Measurements from ENCODE around the gene PGC. TPM values are rescaled to one million over a fixed set of nuclear protein-coding genes. Genes with fewer than 3 reads are reported as not detected.

Gene PGC
- total RNA-seq, 4 donors from 2014 or later: 0.62 TPM; not detected in 3

DNA sequence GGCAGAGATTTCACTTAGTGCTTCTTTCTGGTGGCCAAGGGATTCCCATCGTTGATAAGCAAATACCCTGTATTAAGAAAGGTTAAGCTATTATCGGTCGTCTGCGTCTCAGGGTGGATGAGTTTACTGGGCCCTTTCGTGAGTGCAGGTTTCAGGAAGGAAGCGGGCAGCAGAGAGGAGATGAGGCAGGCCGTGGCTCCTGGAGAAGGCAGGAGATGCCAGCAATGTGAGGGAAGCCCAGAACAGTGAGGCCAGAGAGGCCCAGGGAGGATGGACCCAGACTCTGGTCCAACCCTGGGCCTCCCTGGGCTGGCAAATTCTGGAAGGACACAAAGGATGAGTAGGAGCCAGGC is 23.0 kb downstream of the PGC start:
- Histone ChIP-seq H3K4me1 (peaks cover 0 to 89% (median 19%) of the 10 kb centered on the region in 3 donors), H3K36me3 (peaks cover 0 to 4% of the 10 kb centered on the region in 2 donors), H3K4me3 (no peak overlapping the region), H3K9me3 (no peaks in the 10 kb centered on the region), H3K27ac (peak overlapping the region in 2 of 4 donors; percentile 47 to 56), H3K27me3 (no peaks in the 10 kb centered on the region)
- WGBS, 2 donors (ENCODE audit: low coverage in 1 of 2): 71 to 75% methylated on average over 5 to 6 of the region's 7 CpGs
- TF ChIP-seq POLR2AphosphoS5 (IDR thresholded peaks at IDR 0.05) (no peak), EP300 (IDR thresholded peaks at IDR 0.05) (no peak), POLR2A (IDR thresholded peaks at IDR 0.05) (no peak)
- TF ChIP-seq, protein P1, sequence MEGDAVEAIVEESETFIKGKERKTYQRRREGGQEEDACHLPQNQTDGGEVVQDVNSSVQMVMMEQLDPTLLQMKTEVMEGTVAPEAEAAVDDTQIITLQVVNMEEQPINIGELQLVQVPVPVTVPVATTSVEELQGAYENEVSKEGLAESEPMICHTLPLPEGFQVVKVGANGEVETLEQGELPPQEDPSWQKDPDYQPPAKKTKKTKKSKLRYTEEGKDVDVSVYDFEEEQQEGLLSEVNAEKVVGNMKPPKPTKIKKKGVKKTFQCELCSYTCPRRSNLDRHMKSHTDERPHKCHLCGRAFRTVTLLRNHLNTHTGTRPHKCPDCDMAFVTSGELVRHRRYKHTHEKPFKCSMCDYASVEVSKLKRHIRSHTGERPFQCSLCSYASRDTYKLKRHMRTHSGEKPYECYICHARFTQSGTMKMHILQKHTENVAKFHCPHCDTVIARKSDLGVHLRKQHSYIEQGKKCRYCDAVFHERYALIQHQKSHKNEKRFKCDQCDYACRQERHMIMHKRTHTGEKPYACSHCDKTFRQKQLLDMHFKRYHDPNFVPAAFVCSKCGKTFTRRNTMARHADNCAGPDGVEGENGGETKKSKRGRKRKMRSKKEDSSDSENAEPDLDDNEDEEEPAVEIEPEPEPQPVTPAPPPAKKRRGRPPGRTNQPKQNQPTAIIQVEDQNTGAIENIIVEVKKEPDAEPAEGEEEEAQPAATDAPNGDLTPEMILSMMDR (IDR thresholded peaks at IDR 0.05): no peak
- ATAC-seq: no peak

DNA sequence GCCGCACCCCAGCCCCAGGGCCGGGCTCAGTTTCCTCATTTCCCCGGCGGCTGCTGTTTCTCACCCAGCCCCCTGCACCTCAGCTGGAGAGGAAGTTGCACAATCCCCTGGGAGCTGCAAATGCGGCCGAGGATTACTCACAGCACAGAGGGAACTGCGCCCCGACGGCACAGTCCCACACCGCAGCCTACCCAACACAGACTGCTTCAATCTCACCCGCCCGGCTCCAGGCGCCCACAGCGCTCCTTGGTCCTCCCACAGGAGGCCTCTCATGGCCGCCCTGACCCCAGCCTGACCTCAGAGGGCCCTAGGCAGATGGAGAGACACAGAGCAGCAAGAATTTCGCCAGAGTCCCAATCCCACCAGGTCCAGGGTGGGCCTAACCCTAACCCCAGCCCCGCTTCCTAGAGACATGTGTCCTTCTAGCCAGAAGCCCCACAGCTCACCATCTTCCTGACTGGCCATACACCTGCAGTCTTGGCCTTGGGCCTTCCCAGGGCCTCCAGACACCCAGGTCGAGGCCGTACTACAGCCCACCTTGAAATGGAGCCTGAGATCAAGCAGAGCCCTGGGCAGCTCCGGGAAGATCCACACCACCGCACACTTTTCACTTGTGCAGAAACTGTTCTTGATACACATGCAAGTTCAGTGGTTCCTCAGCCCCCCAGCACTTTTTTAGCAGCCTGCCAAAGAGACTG is 23.5 kb downstream of the PGC start:
- H3K4me3 ChIP-seq: no peak overlapping the region
- 78 to 94% methylated on average over 4 to 5 of the region's 21 CpGs for WGBS, 2 donors (ENCODE audit: low coverage in 1 of 2)
- peak; percentile 90 for ATAC-seq
- no peaks in the 10 kb centered on the region for H3K27me3 ChIP-seq
- H3K4me1 ChIP-seq: peaks cover 0 to 89% (median 19%) of the 10 kb centered on the region in 3 donors
- H3K36me3 ChIP-seq: peaks cover 0 to 4% of the 10 kb centered on the region in 2 donors
- H3K27ac ChIP-seq: peak overlapping the region in 3 of 4 donors; percentile 47 to 56 (median 56)
- no peak for TF ChIP-seq EP300 (IDR thresholded peaks at IDR 0.05)
- no peak for TF ChIP-seq POLR2AphosphoS5 (IDR thresholded peaks at IDR 0.05)
- no peak for TF ChIP-seq POLR2A (IDR thresholded peaks at IDR 0.05)
- TF ChIP-seq, protein P1 (IDR thresholded peaks at IDR 0.05): no peak
- no peaks in the 10 kb centered on the region for H3K9me3 ChIP-seq

DNA sequence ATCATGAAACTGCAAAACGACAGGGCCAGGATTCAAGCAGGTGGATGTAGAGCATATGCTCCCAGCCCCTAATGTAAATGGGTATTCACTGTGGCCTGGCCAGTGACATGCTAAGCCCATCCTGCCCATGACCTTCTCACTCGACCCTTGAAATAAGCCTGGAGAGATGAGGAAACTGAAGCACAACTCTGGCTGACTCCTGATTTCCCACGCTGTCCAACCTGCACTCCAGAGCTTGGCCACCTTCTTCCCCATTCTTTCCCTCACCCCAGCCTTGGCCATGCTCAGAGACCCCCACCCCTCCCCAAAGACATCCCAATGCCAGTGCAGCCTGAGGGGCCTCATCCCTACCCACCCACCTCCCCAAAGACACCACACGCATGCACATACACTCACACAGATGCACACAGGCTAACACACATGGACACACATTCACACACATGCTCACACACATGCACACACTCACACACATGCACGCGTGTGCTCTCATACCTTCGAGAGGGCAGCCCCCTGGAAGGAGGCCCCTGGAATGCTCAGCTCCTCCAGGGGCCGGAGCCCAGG is 24.1 kb downstream of the PGC start:
- ATAC-seq: no peak
- peaks cover 0 to 89% (median 19%) of the 10 kb centered on the region in 3 donors for H3K4me1 ChIP-seq
- H3K36me3 ChIP-seq: no peaks in the 10 kb centered on the region
- H3K4me3 ChIP-seq: no peak overlapping the region
- no peaks in the 10 kb centered on the region for H3K9me3 ChIP-seq
- TF ChIP-seq, protein P1 (IDR thresholded peaks at IDR 0.05): no peak
- no peak for TF ChIP-seq EP300 (IDR thresholded peaks at IDR 0.05)
- no peak for TF ChIP-seq POLR2AphosphoS5 (IDR thresholded peaks at IDR 0.05)
- TF ChIP-seq POLR2A (IDR thresholded peaks at IDR 0.05): no peak
- no peaks in the 10 kb centered on the region for H3K27me3 ChIP-seq
- 38% methylated on average over 1 of the region's 8 CpGs; no CpG with 5 or more reads in 1 of the 2 donors for WGBS, 2 donors (ENCODE audit: low coverage in 1 of 2)
- H3K27ac ChIP-seq: peak overlapping the region in 2 of 4 donors; percentile 46 to 47

DNA sequence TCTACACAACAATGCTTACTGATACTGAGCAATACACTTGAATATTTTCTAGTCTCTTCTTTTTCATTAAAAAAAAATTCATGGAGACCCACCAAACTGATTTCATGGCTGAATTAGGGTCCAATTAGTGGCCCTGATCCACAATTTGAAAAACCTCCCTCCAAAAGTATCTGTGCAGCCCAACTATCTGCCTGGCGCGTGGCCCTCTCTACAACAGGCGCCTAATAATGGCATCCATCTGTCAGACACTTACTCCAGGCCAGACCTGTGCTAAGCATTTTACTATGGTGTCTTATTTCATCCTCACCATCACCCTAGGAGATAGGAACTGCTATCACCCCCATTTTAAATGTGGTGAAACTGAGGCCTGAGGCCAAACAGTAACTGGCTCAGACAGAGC is 25.8 kb downstream of the PGC start:
- no peak for ATAC-seq
- H3K27me3 ChIP-seq: no peaks in the 10 kb centered on the region
- 92% methylated on average over 2 of the region's 3 CpGs; no CpG with 5 or more reads in 1 of the 2 donors for WGBS, 2 donors (ENCODE audit: low coverage in 1 of 2)
- H3K9me3 ChIP-seq: no peaks in the 10 kb centered on the region
- H3K27ac ChIP-seq: no peak overlapping the region
- peaks cover 0 to 92% (median 32%) of the 10 kb centered on the region in 3 donors for H3K4me1 ChIP-seq
- H3K36me3 ChIP-seq: no peaks in the 10 kb centered on the region
- TF ChIP-seq POLR2A (IDR thresholded peaks at IDR 0.05): no peak
- TF ChIP-seq, protein P1 (IDR thresholded peaks at IDR 0.05): no peak
- TF ChIP-seq POLR2AphosphoS5 (IDR thresholded peaks at IDR 0.05): no peak
- no peak for TF ChIP-seq EP300 (IDR thresholded peaks at IDR 0.05)
- no peak overlapping the region for H3K4me3 ChIP-seq

DNA sequence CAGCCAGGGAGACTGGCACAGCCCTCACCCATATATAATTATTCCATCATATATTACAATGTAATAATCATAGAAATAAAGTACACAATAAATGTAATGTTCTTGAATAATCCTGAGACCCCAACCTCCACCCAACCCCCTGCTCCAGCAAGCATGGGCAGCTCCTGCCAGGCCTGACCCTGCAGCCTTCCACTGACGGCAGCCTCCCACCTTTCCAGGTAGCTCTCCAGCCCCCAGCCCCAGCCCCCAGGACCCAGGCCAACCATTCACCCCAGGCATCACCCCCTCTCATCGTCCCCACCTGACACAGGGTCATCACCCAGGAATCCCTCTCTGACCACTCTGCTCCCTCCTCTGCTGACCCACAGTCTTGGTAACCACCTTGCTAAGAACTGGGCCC is 26.4 kb downstream of the PGC start:
- no peaks in the 10 kb centered on the region for H3K27me3 ChIP-seq
- no peak for TF ChIP-seq POLR2AphosphoS5 (IDR thresholded peaks at IDR 0.05)
- TF ChIP-seq EP300 (IDR thresholded peaks at IDR 0.05): no peak
- no peak for TF ChIP-seq POLR2A (IDR thresholded peaks at IDR 0.05)
- 93% methylated on average over 2 of the region's 2 CpGs; no CpG with 5 or more reads in 1 of the 2 donors for WGBS, 2 donors (ENCODE audit: low coverage in 1 of 2)
- ATAC-seq: no peak
- no peak overlapping the region for H3K27ac ChIP-seq
- no peaks in the 10 kb centered on the region for H3K9me3 ChIP-seq
- H3K4me3 ChIP-seq: no peak overlapping the region
- H3K4me1 ChIP-seq: peaks cover 0 to 98% (median 33%) of the 10 kb centered on the region in 3 donors
- no peaks in the 10 kb centered on the region for H3K36me3 ChIP-seq
